Measurements from ENCODE around the gene RASGRP1. TPM values are rescaled to one million over a fixed set of nuclear protein-coding genes. Genes with fewer than 3 reads are reported as not detected.

RASGRP1 gene
- total and polyA plus RNA-seq, 10 of the 15 experiments (the other 5 are each of a cell fraction or from before 2014, with no cell fraction given), result 5.6 to 234 (median 20.9) TPM

GRCh38 chr15:38479756-38480155, 84.9 kb downstream of the RASGRP1 start:
- BruUV-seq (replicated peaks), result no TSS peak
- POLR2A ChIA-PET, result interaction anchor here (2.4 kb wide), 1 partner anchor 211 kb away, joined by 8 read pairs; no protein-coding TSS in a partner anchor

GRCh38 chr15:38479266-38479665, 85.3 kb downstream of the RASGRP1 start:
- intact Hi-C loops (cut with micrococcal nuclease; ENCODE audit: unreplicated experiment) (no loop called here), in situ Hi-C loops (cut with MboI) (no loop called here)
- ChIA-PET POLR2A (interaction anchor here (2.4 kb wide), 1 partner anchor 211 kb away, joined by 8 read pairs; no protein-coding TSS in a partner anchor), SMC1A (ENCODE audit: uncharacterized antibody, unreplicated experiment) (interaction anchor here (0.6 to 7.2 kb wide), 6 partner anchors 11 to 221 kb away, joined by 3 to 138 read pairs (median 16); no protein-coding TSS in a partner anchor), RAD21 (ENCODE audit: unreplicated experiment) (interaction anchor here (1.0 to 7.2 kb wide), 5 partner anchors 36 to 220 kb away, joined by 3 to 148 read pairs (median 8); partner anchors contain the start of gene RASGRP1), CTCF (interaction anchor here (0.6 to 7.2 kb wide), 5 partner anchors 17 to 1545 kb away, joined by 3 to 219 read pairs (median 34); no protein-coding TSS in a partner anchor)
- no peak overlapping the region for H3K9ac ChIP-seq (ENCODE audit: control insufficient read depth, insufficient read depth, low read length)
- H3K79me2 ChIP-seq (ENCODE audit: control insufficient read depth, insufficient read depth, low read length), result no peaks in the 10 kb centered on the region
- H3K4me2 ChIP-seq (ENCODE audit: control insufficient read depth, insufficient read depth), result no peak overlapping the region
- TF ChIP-seq JUND (IDR thresholded peaks at IDR 0.05; ENCODE audit: low read depth, low read length), result no peak
- no peak for TF ChIP-seq NFYA (IDR thresholded peaks at IDR 0.05; ENCODE audit: borderline replicate concordance, low read depth, low read length)
- TF ChIP-seq TCF12 (IDR thresholded peaks at IDR 0.05; ENCODE audit: low read depth, low read length), result no peak
- TF ChIP-seq SP1 (IDR thresholded peaks at IDR 0.05; ENCODE audit: low read depth, low read length), result no peak
- TF ChIP-seq, protein P1, sequence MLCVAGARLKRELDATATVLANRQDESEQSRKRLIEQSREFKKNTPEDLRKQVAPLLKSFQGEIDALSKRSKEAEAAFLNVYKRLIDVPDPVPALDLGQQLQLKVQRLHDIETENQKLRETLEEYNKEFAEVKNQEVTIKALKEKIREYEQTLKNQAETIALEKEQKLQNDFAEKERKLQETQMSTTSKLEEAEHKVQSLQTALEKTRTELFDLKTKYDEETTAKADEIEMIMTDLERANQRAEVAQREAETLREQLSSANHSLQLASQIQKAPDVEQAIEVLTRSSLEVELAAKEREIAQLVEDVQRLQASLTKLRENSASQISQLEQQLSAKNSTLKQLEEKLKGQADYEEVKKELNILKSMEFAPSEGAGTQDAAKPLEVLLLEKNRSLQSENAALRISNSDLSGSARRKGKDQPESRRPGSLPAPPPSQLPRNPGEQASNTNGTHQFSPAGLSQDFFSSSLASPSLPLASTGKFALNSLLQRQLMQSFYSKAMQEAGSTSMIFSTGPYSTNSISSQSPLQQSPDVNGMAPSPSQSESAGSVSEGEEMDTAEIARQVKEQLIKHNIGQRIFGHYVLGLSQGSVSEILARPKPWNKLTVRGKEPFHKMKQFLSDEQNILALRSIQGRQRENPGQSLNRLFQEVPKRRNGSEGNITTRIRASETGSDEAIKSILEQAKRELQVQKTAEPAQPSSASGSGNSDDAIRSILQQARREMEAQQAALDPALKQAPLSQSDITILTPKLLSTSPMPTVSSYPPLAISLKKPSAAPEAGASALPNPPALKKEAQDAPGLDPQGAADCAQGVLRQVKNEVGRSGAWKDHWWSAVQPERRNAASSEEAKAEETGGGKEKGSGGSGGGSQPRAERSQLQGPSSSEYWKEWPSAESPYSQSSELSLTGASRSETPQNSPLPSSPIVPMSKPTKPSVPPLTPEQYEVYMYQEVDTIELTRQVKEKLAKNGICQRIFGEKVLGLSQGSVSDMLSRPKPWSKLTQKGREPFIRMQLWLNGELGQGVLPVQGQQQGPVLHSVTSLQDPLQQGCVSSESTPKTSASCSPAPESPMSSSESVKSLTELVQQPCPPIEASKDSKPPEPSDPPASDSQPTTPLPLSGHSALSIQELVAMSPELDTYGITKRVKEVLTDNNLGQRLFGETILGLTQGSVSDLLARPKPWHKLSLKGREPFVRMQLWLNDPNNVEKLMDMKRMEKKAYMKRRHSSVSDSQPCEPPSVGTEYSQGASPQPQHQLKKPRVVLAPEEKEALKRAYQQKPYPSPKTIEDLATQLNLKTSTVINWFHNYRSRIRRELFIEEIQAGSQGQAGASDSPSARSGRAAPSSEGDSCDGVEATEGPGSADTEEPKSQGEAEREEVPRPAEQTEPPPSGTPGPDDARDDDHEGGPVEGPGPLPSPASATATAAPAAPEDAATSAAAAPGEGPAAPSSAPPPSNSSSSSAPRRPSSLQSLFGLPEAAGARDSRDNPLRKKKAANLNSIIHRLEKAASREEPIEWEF (IDR thresholded peaks at IDR 0.05; ENCODE audit: insufficient replicate concordance, low read depth, low read length), result no peak
- TF ChIP-seq CREM (IDR thresholded peaks at IDR 0.05; ENCODE audit: low read depth), result no peak
- no peak overlapping the region for H3K27ac ChIP-seq (ENCODE audit: control insufficient read depth, insufficient read depth)
- H2AFZ ChIP-seq (ENCODE audit: control insufficient read depth, low read depth, low read length), result no peak overlapping the region
- H3K27me3 ChIP-seq (replicated peaks in 1 of 2; ENCODE audit: control insufficient read depth in 2 of 2, insufficient read depth in 2 of 2, low read length in 1 of 2), result no peaks in the 10 kb centered on the region
- H3K4me3 ChIP-seq, result no peak overlapping the region
- H3K4me1 ChIP-seq (ENCODE audit: control insufficient read depth, insufficient read depth, low read length), result no peaks in the 10 kb centered on the region
- peaks cover 3 to 26% of the 10 kb centered on the region in 2 experiments; a peak in 3 of 4 replicates for H3K36me3 ChIP-seq (ENCODE audit: control insufficient read depth in 2 of 2, insufficient read depth in 2 of 2, low read length in 1 of 2)
- DNase-seq (ENCODE audit: low read depth, low spot score) (no peak), ATAC-seq (no peak), FAIRE-seq (no peak)
- no peaks in the 10 kb centered on the region for H4K20me1 ChIP-seq (ENCODE audit: control insufficient read depth, insufficient read depth)
- BruUV-seq (replicated peaks), result no TSS peak
- H3K9me3 ChIP-seq (replicated peaks; ENCODE audit: control insufficient read depth, insufficient read depth, low read length), result no peaks in the 10 kb centered on the region

More at GRCh38 chr15:38479756-38480155, 84.9 kb downstream of the RASGRP1 start:
- in situ Hi-C loops (cut with MboI) (no loop called here), intact Hi-C loops (cut with micrococcal nuclease; ENCODE audit: unreplicated experiment) (no loop called here)
- Histone ChIP-seq H4K20me1 (ENCODE audit: control insufficient read depth, insufficient read depth) (no peaks in the 10 kb centered on the region), H3K4me3 (no peak overlapping the region), H3K4me2 (ENCODE audit: control insufficient read depth, insufficient read depth) (no peak overlapping the region), H3K27ac (ENCODE audit: control insufficient read depth, insufficient read depth) (no peak overlapping the region), H3K4me1 (ENCODE audit: control insufficient read depth, insufficient read depth, low read length) (no peaks in the 10 kb centered on the region), H2AFZ (ENCODE audit: control insufficient read depth, low read depth, low read length) (no peak overlapping the region), H3K79me2 (ENCODE audit: control insufficient read depth, insufficient read depth, low read length) (no peaks in the 10 kb centered on the region), H3K36me3 (ENCODE audit: control insufficient read depth in 2 of 2, insufficient read depth in 2 of 2, low read length in 1 of 2) (peaks cover under 1 to 23% of the 10 kb centered on the region in 2 experiments; a peak in 3 of 4 replicates), H3K9ac (ENCODE audit: control insufficient read depth, insufficient read depth, low read length) (no peak overlapping the region), H3K9me3 (replicated peaks; ENCODE audit: control insufficient read depth, insufficient read depth, low read length) (no peaks in the 10 kb centered on the region), H3K27me3 (replicated peaks in 1 of 2; ENCODE audit: control insufficient read depth in 2 of 2, insufficient read depth in 2 of 2, low read length in 1 of 2) (no peaks in the 10 kb centered on the region)
- FAIRE-seq, result no peak
- no peak for DNase-seq (ENCODE audit: low read depth, low spot score)
- TF ChIP-seq HDAC6 (IDR thresholded peaks at IDR 0.05; ENCODE audit: unreplicated experiment) (no peak), EED (IDR thresholded peaks at IDR 0.05; ENCODE audit: low read depth) (no peak)
- CTCF ChIA-PET, result interaction anchor here (4.3 to 7.2 kb wide), 3 partner anchors 39 to 219 kb away, joined by 34 to 219 read pairs (median 141); no protein-coding TSS in a partner anchor
- RAD21 ChIA-PET (ENCODE audit: unreplicated experiment), result interaction anchor here (1.9 to 7.2 kb wide), 3 partner anchors 39 to 219 kb away, joined by 8 to 148 read pairs (median 27); no protein-coding TSS in a partner anchor
- SMC1A ChIA-PET (ENCODE audit: uncharacterized antibody, unreplicated experiment), result interaction anchor here (0.6 to 7.2 kb wide), 4 partner anchors 11 to 220 kb away, joined by 3 to 138 read pairs (median 62); no protein-coding TSS in a partner anchor
- ATAC-seq, result no peak
- 100% methylated on average over 1 of the region's 1 CpG for WGBS (ENCODE audit: insufficient coverage, insufficient replicate concordance, low lambda C conversion rate, missing lambda C conversion rate)

All from GM12878 (cell line).